ENCODE data around the gene ABCB8. TPM values are rescaled to one million over a fixed set of nuclear protein-coding genes. Genes with fewer than 3 reads are reported as not detected.

Gene ABCB8
- total and polyA plus RNA-seq, 2 of the 8 experiments (the other 6 are each of a cell fraction or from before 2014, with no cell fraction given): 17.7 to 27.0 TPM

GRCh38 chr7:151088856-151089699, 60.8 kb downstream of the ABCB8 start:
- Histone ChIP-seq H4K8ac (ENCODE audit: extremely low read depth, insufficient read depth, low read length) (no peak overlapping the region), H3K4me3 (ENCODE audit: extremely low read depth in 1 of 4, insufficient read depth in 2 of 4, low read depth in 3 of 4, low read length in 4 of 4) (peak overlapping the region; percentile 8 to 75 (median 66); a peak in 7 of 8 replicates), H3K79me2 (ENCODE audit: control insufficient read depth in 1 of 2, insufficient read depth in 2 of 2, low read length in 2 of 2) (peaks cover 11 to 60% of the 10 kb centered on the region in 2 experiments; a peak in 3 of 4 replicates), H4K20me1 (replicated peaks in 1 of 2; ENCODE audit: control insufficient read depth in 1 of 2, insufficient read depth in 2 of 2, low read length in 2 of 2) (peaks cover 36 to 53% of the 10 kb centered on the region in 2 experiments), H4K5ac (ENCODE audit: insufficient read length, low read depth, low read length) (no peak overlapping the region), H3K9ac (replicated peaks in 1 of 4; ENCODE audit: extremely low read depth in 1 of 4, low read depth in 3 of 4, low read length in 3 of 4) (peak overlapping the region in 1 of 4 experiments; percentile 33; a peak in 2 of 7 replicates), H2BK12ac (ENCODE audit: low read depth, low read length) (no peak overlapping the region), H3K79me1 (ENCODE audit: low read depth, low read length) (peaks cover 10% of the 10 kb centered on the region; the same call in 1 of the 2 replicates), H2AK5ac (ENCODE audit: low read depth, low read length) (no peak overlapping the region), H3K23ac (ENCODE audit: insufficient read length) (no peak overlapping the region), H2BK5ac (ENCODE audit: low read depth, low read length) (no peak overlapping the region), H2AFZ (ENCODE audit: low read length) (no peak overlapping the region), H4K91ac (replicated peaks; ENCODE audit: insufficient read length, low read length) (no peak overlapping the region), H2BK15ac (ENCODE audit: low read length) (no peak overlapping the region), H3K4me1 (replicated peaks in 1 of 4; ENCODE audit: control insufficient read depth in 3 of 4, insufficient read depth in 4 of 4, low read length in 3 of 4) (peaks cover 6 to 40% (median 23%) of the 10 kb centered on the region in 4 experiments), H3K23me2 (ENCODE audit: low read depth, low read length) (peaks cover 16% of the 10 kb centered on the region; the same call in 1 of the 2 replicates), H3K36me3 (ENCODE audit: control insufficient read depth in 2 of 4, insufficient read depth in 4 of 4, low read length in 3 of 4) (no peaks in the 10 kb centered on the region), H3K18ac (ENCODE audit: extremely low read depth, low read length) (no peak overlapping the region), H3K9me3 (ENCODE audit: insufficient read depth in 2 of 2, low read depth in 1 of 2, low read length in 1 of 2) (no peaks in the 10 kb centered on the region), H3K27ac (ENCODE audit: low read depth, low read length) (no peak overlapping the region), H3K14ac (ENCODE audit: insufficient read length) (no peak overlapping the region), H2BK20ac (ENCODE audit: low read length) (no peak overlapping the region), H3K4ac (replicated peaks; ENCODE audit: insufficient read length, low read depth, low read length) (no peak overlapping the region), H2BK120ac (replicated peaks; ENCODE audit: low read depth, low read length) (no peak overlapping the region), H3K27me3 (replicated peaks in 1 of 4; ENCODE audit: control insufficient read depth in 3 of 4, extremely low read depth in 1 of 4, insufficient read depth in 3 of 4, low read length in 3 of 4) (peaks cover 0 to 24% (median 10%) of the 10 kb centered on the region in 4 experiments; a peak in 6 of 7 replicates), H3K4me2 (ENCODE audit: insufficient read depth in 1 of 2, low read depth in 2 of 2, low read length in 2 of 2) (peak overlapping the region; percentile 73 to 83), H3K56ac (replicated peaks; ENCODE audit: insufficient read length, low read depth, low read length) (no peak overlapping the region)
- WGBS, 2 experiments (ENCODE audit: extremely low coverage in 1 of 2, insufficient coverage in 1 of 2, insufficient read length in 1 of 2, insufficient replicate concordance in 2 of 2, low coverage in 1 of 2, low lambda C conversion rate in 2 of 2, missing lambda C conversion rate in 1 of 2): 33% methylated on average over 25 of the region's 30 CpGs; no CpG with 5 or more reads in 1 of the 2 experiments
- TF ChIP-seq TAF7 (optimal IDR thresholded peaks at IDR 0.05; ENCODE audit: borderline replicate concordance, low read depth, low read length): no peak
- no peak for TF ChIP-seq CEBPB (IDR thresholded peaks at IDR 0.05; ENCODE audit: low read depth, low read length)
- no peak for TF ChIP-seq JUN (IDR thresholded peaks at IDR 0.05; ENCODE audit: low read depth, low read length)
- no peak for TF ChIP-seq TAF1 (IDR thresholded peaks at IDR 0.05; ENCODE audit: low read depth, low read length)
- TF ChIP-seq SRF (IDR thresholded peaks at IDR 0.05; ENCODE audit: low read depth, low read length): no peak
- TF ChIP-seq CREB1 (IDR thresholded peaks at IDR 0.05): no peak
- ChIA-PET CTCF (ENCODE audit: partially characterized antibody) (interaction anchor here (0.6 to 15.1 kb wide), 15 partner anchors 12 to 138 kb away, joined by 3 to 448 read pairs (median 4); partner anchors contain the start of gene ABCF2), POLR2A (ENCODE audit: partially characterized antibody) (interaction anchor here (0.7 to 4.9 kb wide), 6 partner anchors 11 to 70 kb away, joined by 3 to 33 read pairs (median 5); partner anchors contain the start of gene ABCB8)
- DNase-seq (ENCODE audit: low read depth in 1 of 2, low spot score in 2 of 2) (no peak), FAIRE-seq (no peak)
